T-helper 1 cell treated with Interleukin-12 subunit alpha and Interleukin-12 subunit beta and Interleukin-4 antibody, amounts not matched to agents 30 ng/mL and 1 ng/mL, for 36 hours (primary cell): Measurements from ENCODE around the gene IFIT3. TPM values are rescaled to one million over a fixed set of nuclear protein-coding genes. Genes with fewer than 3 reads are reported as not detected.

Source experiments
- intact Hi-C: fragments of 100-400 bp; cut with micrococcal nuclease; formaldehyde crosslinking; loops from one replicate; pipeline ENCODE4 v1.15.1; 2024
- total RNA-seq: library from RNA; stranded (reverse); gene quantifications from 2 replicates; pipeline ENCODE4 v1.2.3, GENCODE V29; 2022

IFIT3 gene
- total RNA-seq, 1 donor from 2014 or later = 11.2 TPM

- intact Hi-C loops = no loop called here
Measured at GRCh38 chr10:89355394-89355931, 27.7 kb downstream of the IFIT3 start.

- intact Hi-C loops = no loop called here
Measured at GRCh38 chr10:89357096-89357495, 29.3 kb downstream of the IFIT3 start.

DNA sequence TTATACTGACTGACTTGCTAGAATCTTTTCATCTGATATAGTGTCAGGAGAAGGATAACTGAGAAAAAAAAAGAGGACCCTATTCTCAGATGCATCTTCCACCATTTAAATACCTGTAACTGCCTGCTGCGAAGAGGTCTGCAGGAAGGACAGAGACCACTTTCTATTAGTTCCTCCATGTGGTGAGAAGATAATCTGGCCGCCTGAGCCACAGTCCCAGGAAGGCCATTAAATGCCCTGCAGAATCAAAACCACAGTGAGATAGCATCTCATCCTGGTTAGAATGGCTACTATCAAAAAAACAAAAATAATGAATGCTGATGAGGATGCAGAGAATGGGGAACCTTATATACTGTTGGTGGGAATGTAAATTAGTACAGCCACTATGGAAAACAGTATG, 30.2 kb downstream of the IFIT3 start:
- intact Hi-C loops = no loop called here

- intact Hi-C loops = loop anchor here (10.0 kb wide), 1 partner anchor 205 kb away; no protein-coding TSS in a partner anchor
Measured at GRCh38 chr10:89360157-89360556, 32.4 kb downstream of the IFIT3 start.

DNA sequence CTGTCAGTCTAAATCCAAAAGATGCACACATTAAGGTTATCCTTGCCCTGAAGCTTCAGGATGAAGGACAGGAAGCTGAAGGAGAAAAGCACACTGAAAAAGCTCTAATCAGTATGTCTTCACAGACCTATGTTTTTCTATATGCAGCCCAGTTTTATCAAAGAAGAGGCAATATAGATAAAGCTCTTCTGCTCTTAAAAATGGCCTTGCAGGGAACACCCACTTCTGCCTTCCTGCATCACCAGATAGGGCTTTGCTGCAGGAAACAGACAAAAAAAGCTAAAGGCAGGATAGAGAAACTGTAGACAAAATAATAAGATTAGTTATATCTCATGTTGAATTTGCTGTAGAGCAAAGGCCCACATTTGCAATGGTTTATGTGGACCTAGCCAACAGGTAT, 35.1 kb downstream of the IFIT3 start:
- intact Hi-C loops = loop anchor here (10.0 kb wide), 1 partner anchor 202 kb away; no protein-coding TSS in a partner anchor

DNA sequence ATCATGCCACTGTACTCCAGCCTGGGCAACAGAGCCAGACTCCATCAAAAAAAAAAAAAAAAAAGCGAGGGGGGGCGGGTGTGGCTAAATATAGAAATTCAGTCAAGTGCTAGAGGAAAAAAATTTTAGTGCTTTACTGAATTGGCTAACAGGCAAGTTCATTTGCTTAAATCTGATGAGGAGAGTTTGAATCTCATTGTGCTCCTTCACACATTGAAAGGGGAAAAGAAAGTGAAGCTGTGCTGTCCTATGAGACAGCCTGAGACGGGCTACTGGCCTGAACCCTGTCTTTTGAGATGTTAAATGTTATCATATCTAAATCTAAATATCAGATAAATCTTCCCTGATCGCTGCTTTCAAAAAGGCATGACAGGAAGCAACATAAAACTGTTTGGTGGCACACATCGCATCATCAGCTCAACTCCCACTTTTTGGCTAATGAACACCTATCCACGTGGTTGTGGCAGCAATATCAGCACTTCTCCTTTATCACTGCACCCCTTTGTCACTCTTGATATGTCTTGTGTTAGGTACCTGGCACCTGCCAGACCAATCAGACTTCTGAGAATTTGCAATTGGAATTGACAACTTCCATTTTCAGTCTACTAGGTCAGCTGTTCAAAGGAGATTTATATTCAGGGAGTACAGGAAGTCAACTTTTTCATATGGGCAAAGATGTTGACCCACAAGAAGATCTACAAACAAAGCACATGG, 36.1 kb downstream of the IFIT3 start:
- intact Hi-C loops = loop anchor here (10.0 kb wide), 1 partner anchor 201 kb away; no protein-coding TSS in a partner anchor

DNA sequence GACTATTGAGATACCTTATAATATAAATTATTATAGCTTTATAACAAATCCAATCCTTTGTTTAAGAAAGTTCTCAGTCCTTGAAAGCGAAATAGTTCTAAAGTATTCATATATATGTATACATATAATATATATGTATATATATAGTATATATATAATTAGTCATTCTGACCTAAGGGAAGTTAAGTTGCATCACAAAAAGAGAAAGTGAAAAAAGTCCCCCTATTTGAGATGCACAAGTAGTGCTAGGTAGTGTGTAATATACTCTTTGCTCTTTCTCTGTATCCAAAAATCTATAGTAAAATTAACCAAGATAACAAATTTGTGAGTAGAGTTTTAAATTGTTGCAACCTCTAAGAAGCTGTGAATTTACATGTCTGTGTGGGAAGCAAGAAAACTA, 36.7 kb downstream of the IFIT3 start:
- intact Hi-C loops = loop anchor here (10.0 kb wide), 1 partner anchor 200 kb away; no protein-coding TSS in a partner anchor

DNA sequence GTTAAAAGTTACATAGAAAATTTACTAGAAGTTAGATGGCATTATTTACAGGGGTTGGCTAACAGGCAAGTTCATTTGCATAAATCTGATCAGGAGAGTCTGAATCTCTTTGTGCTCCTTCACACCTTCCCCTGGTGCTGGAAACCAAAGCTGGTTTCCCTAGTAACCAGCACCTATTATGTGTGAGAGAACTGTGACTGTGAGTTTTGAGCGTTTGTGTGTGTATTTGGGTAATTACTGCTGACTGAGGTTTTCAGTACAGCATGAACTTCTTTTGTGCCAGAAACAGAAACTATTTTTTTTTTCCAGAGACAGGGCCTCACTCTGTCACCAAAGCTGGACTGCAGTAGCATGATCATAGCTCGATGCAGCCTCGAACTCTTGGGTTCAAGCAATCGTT, 39.7 kb downstream of the IFIT3 start:
- intact Hi-C loops = loop anchor here (10.0 kb wide), 1 partner anchor 197 kb away; no protein-coding TSS in a partner anchor

DNA sequence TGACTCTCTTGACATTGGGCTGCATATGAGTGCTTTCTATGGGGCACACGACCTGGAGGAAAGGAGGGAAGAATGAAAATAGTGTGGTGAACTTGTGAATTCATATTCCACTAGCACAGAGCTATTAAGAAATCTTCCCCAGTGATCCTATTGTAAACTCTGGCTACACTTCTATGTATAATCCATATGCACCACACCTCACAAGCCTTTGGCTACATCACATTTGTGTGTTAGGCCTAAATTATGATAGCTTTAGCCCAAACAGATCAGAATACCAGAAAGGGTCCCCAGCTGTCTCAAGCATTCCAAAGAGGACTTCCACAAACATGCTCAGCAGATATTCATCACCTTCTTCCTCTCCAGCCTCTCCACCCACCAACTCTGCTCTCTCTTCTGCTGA, 40.3 kb downstream of the IFIT3 start:
- intact Hi-C loops = loop anchor here (2.0 to 10.0 kb wide), 2 partner anchors 65 to 197 kb away; partner anchors contain the start of gene IFIT2

GRCh38 chr10:89369156-89370105, 41.6 kb downstream of the IFIT3 start:
- intact Hi-C loops = loop anchor here (1.0 to 10.0 kb wide), 4 partner anchors 17 to 195 kb away; partner anchors contain the start of gene IFIT2

DNA sequence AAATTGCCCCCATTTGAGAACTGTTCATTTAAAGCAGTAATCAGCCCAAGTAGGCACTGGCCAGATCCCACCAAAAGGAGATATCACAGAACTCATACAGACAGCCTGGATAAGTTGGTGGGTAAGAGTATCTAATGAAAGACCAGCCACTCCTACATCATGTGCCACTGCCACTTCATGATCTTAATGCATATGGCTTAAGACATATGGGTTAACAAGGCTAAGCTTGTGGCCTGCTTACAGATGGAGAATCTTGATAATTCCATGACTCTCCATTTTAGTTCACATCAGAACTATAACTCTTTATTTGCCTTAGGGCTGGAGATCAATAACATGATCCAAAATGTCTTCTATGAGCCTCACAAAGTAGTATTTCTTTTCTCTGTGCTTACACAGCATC, 43.3 kb downstream of the IFIT3 start:
- intact Hi-C loops = loop anchor here (2.0 kb wide), 1 partner anchor 16 kb away; no protein-coding TSS in a partner anchor

GRCh38 chr10:89371987-89372386, 44.2 kb downstream of the IFIT3 start:
- intact Hi-C loops = loop anchor here (2.0 kb wide), 1 partner anchor 15 kb away; no protein-coding TSS in a partner anchor

- intact Hi-C loops = no loop called here
Measured at GRCh38 chr10:89373916-89374711, 46.3 kb downstream of the IFIT3 start.

DNA sequence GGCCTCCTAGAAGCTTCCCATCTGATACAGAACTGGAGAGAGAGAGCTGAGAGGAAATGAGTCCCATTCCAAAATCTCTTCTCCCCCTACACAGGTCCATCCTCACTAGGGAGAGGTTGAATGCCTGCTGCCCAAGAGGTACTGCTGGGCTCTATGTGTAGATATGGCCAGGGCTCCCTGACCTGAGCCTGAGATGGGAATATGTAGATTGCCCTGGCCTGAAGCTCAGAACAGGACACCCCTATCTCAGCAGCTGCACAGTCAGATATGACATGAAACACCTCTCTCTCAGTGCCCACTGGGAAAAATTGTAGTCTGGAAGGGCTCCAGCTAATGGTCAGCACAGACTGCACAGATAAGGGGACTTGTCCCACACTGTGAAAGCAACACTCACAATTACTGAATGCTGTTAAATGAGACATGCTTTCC, 46.9 kb downstream of the IFIT3 start:
- intact Hi-C loops = no loop called here

DNA sequence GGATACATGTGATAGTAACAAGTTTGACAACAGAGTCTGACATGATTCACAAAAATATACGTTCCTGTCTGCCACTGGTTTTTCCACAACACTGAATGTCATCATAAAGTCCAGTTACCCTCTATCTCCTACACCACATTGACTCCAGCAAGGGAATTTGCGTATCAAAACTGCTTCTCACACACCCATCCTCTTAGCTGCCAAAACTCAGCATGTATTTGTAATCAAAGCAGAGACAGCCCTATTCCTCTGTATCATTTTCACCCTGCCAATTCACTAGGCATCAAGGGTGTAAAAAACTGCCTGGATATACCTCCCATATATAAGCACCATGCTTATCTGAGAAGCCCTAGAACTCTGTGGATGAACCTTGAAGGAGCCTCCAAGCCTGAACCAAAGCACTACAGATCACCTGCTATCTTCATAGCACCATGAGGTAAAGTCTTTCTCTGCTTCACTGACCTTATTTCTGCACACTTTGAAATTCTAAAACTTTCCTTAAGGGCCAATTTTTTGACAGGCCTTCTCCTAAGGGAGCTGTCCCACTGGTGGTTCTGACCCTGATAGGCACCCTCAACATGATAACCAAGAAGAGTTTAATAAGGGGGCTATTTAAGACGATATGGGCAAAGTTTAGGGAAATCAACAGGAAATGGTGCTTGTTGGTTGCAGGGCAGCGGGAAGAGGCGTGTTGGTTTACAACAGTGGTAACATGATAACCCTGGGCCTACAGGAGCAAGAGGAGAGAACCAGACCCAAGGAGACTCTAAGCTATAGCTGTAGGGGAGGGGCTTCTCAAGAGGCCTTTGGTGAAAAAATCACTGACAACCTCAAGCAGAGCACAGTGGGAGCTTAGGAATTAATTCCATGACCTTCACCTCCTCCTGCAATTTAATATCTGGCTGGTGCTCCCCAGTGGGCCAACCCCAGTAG, 50.2 kb downstream of the IFIT3 start, which contains the start of gene IFIT1B:
IFIT1B (plus strand) TSS at position 352 of the 933 bp plus-strand sequence; CDS start at position 432, 80 bp downstream.
- intact Hi-C loops = no loop called here

DNA sequence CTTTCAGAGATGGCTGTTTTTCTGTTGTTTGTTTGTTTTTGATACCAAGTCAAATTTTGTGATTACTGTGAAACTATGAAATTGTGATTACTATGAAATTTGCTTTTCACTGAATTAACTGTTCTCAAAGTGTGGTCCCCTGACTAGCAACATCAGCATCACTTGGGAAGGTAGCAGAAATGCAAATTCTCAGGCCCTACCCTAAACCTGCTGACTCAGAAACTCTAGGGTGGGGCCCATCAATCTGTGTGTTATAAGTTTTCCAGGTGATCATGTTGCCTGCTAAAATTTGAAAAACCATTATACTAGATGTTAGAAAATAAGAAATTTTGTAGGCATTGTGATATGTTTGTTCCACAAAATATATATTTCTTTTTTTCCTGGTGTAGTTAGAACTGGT, 51.3 kb downstream of the IFIT3 start:
- intact Hi-C loops = no loop called here

GRCh38 chr10:89382757-89383156, 55.0 kb downstream of the IFIT3 start:
- intact Hi-C loops = no loop called here

DNA sequence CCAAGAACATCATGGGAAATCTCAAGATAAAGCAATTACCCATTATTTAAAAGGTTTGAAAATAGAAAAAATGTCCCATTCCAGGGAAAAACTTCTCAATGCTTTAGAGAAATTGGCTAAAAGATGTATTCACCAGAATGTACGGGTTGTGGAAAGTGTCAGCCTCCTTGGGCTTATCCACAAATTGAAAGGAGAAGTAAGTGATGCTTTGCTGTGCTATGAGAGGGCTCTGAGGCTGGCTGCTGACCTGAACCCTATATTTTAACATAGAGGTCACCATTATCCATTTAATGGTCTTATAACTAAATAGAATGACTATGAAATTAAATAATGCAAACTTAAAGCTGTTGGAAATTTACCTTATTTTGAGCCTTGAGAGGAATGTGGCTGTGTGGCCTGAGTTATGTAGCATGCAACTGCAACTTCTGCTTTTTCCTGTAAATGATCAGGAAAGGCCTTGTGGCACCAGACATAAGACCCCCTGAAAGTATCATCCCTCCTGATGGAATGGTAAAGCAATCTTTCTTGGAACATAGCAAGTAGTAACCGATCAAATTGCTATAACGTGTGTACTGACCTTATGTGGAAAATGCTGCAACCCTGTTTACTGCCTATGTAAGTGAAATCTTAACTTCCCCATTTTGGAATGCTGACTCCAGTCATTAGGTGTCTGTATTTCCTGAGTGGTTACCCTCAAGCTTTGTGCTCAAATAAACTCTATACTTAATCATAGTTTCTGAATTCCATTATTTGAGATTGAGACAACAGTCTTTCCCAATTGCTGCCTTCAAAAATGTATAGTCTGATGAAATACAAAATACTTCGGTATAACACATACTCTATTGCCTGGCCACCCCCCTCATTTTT, 56.9 kb downstream of the IFIT3 start:
- intact Hi-C loops = no loop called here
